Stimulated activated CD8-positive, alpha-beta memory T cell treated with anti-CD3 and anti-CD28 coated beads, Interleukin-12 subunit alpha, Interleukin-12 subunit beta, amount 100 ng/mL, for 4 hours (primary cell): Measurements from ENCODE around the gene CASP4.
"Not testable (repeated sequence)": the region's sequence is repeated elsewhere in the genome, so short reads cannot be mapped to it uniquely, and the experiment has no call there.

Experiments
- DNase-seq: peaks from one replicate; pipeline ENCODE4 v3.0.0-alpha.2; 2020; ENCODE audit warnings: low read depth

Gene CASP4

DNA sequence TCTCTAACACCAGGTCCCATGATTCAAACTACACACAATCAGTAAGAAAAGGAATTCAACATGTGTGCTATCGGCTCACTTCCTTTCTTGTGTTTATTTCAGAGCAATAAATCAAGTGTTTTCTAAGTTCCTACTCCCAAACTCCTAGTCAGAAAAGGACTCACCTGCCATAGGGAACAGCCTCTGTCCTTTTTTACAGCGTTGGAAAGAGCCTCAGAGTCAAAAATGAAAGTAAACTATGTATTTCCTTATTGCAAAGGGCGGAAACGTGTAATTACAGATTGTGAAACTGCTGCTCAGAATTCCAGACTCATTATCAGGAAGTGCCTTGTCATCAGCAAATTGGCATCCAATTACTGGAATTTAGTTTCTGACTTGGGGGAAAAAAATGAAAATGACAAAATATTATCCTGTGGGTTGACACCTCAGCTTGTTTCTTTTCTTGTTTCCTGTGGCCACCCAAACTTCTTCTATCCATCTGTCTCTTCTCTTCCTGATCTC lies at the start of gene CASP4:
TSS of gene CASP4 (minus strand) at position 220 of the 501 bp plus-strand sequence. CDS start at position 171, 49 bp downstream.
- DNase-seq: no peak

GRCh38 chr11:105007463-105007862 lies 39.1 kb upstream of the CASP4 start:
- no peak for DNase-seq

GRCh38 chr11:105005451-105005845 lies 37.1 kb upstream of the CASP4 start:
- DNase-seq: no peak

DNA sequence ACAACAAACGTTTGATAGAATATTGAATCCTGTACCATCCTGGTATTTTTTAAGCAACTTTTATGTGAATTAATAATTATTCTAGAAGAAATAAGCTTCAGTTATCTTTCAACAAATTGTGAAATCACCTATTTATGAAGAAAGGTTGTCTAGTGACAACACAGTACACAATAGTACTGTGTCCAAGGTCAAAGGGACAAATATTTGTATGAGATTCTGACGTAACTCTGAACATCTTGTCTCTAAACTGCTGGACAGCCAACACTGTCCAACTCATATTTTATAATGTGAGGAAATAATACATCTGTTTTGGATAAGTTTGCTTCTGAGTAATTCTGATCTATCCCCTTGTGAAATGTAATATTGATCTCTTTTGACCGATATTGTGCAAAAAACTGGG lies 35.6 kb upstream of the CASP4 start:
- DNase-seq: no peak

DNA sequence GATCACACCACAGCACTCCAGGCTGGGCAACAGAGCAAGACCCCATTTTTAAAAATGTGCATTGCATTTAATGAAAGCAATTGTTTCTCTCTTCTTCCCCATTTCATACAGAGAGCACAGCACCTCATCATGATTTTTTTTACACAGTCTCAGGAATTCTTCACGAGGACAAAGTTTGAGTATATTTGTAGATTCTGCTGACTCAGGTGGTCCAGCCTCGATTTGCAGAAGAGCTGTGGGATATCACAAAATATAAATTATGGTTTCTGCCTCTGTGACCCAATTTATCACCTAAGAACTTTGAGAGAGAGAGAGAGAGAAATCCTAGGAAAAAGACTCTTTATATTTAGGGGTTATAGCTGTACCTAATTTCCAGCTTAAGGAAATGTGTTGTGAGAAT lies 34.8 kb upstream of the CASP4 start:
- DNase-seq: no peak

DNA sequence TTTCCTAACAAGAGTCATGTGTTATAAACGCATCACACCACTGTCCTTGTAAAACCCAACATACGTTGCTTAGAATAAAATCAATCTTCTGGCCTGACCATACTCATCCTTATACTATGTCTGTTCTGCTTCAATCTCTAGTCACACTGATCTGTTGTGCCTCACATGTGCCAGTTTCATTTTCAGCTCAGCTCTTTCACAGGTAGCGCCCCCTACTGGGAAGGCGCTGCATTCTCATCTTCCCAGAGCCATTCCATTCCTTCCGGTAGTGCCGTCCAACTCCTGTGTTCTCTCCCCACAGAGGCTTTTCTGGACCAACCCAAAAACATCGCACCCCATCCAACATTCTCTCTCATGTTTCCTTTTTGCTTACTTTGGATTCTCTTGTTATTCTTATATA lies 32.4 kb upstream of the CASP4 start:
- peak; percentile 18 for DNase-seq

GRCh38 chr11:105000167-105000566 lies 31.8 kb upstream of the CASP4 start:
- no peak for DNase-seq

GRCh38 chr11:104999721-105000120 lies 31.3 kb upstream of the CASP4 start:
- DNase-seq: no peak

GRCh38 chr11:104997288-104997687 lies 28.9 kb upstream of the CASP4 start:
- DNase-seq: no peak

DNA sequence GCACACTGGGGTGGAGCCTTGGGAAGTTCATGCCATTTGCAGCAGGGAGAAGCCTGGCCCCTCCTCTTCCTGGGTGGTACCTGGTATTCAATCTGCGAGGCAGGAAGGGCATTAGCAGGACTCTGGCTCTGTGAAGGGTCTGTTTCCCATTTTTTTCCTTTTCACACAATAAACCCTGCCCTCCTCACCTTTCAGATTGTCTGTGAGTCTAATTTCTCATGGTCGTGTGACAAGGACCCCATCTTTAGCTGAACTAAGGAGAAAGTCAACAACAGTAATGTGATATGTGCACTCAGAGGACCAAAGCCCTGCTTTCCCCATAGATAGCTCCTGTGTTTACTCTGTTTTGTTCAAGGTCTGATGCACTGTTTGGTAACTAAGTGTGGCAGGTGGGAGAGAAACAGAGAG lies 26.6 kb upstream of the CASP4 start:
- no peak for DNase-seq

DNA sequence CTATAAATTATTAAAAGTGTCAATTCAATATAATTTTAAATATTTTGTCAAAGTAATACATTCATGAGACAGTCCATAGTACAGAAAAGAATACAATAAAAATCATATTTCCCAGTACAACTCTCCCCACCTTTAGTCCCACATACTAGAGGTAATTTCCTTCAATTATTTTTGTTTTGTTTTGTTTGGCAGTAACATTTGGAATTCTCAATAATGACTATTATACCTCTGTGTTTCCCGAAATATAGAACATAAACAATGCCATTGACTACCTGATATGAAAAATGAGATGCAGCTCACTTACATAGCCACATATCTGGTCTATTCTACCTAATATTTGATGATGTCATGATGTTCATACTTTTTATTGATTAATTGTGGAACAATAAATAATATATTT lies 24.4 kb upstream of the CASP4 start:
- DNase-seq: no peak

DNA sequence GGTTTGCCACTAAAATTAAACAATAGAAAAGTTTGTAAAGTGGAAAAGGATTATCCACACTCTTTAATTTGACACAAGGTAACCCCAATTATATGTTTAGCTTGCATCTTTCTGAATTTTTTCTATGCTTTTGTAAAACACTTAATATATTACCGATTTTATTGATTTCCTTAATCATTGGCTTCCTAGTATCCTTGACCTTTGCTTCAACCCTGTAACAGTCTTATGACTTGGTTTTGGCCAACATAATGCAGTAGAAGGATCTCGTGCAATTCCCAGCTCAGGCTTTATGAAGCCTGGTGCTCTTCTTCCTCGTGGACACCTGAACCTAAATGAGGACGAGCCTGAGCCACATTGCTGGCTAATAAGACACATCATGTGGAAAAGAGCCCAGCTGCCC lies 23.6 kb upstream of the CASP4 start:
- DNase-seq: no peak

DNA sequence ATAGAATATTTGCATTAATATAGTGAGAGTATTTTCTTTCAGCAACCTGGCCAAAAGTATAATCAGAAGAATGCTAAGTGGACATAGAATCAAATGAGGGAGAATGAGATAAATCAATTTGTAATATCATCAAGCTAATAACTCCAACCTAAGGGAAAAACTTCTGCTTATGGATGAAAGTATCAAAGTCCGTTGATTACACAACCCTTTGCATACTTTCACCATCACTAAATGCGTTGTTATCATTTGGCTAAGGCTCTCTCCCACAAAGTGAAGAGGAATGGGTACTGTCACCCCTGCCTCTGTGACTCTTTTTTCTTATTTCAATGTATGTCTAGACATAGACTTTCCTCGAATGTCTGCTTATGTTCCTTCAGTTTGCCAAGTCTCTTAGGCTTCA lies 16.4 kb upstream of the CASP4 start:
- DNase-seq: no peak

- no peak for DNase-seq
Observed at GRCh38 chr11:104979839-104980238, 11.5 kb upstream of the CASP4 start.

- no peak for DNase-seq
Observed at GRCh38 chr11:104973616-104974015, 5.2 kb upstream of the CASP4 start.

DNA sequence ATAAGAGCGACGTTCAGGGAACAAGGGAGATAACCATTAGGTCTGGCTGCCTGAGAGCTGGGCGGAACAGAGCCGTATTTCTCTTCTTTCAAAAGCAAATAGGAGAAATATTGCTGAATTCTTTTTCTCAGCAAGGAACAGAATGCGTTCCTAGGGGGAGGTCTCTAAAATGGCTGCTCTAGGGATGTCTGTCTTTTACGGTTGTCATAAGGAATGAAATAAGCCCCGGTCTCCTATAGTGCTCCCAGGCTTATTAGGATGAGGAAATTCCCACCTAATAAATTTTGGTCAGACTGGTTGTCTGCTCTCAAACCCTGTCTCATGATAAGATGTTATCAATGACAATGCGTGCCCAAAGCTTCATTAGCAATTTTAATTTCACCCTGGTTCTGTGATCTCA lies 4.5 kb upstream of the CASP4 start:
- DNase-seq: not testable (repeated sequence)

DNA sequence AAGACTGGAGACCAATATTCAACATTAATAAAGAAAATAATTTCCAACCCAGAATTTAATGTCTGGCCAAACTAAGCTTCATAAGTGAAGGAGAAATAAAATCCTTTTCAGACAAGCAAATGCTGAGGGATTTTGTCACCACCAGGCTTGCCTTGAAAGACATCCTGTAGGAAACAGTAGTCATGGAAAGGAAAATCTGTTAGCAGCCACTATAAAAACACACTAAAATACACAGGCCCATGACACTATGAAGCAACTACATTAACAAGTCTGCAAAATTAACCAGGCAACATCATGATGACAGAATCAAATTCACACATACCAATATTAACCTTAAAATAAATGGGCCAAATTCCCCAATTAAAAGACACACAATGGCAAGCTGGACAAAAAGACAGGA lies 2.4 kb upstream of the CASP4 start:
- no peak for DNase-seq

GRCh38 chr11:104968856-104969776 lies 742 bp upstream of the CASP4 start:
- DNase-seq: no peak

DNA sequence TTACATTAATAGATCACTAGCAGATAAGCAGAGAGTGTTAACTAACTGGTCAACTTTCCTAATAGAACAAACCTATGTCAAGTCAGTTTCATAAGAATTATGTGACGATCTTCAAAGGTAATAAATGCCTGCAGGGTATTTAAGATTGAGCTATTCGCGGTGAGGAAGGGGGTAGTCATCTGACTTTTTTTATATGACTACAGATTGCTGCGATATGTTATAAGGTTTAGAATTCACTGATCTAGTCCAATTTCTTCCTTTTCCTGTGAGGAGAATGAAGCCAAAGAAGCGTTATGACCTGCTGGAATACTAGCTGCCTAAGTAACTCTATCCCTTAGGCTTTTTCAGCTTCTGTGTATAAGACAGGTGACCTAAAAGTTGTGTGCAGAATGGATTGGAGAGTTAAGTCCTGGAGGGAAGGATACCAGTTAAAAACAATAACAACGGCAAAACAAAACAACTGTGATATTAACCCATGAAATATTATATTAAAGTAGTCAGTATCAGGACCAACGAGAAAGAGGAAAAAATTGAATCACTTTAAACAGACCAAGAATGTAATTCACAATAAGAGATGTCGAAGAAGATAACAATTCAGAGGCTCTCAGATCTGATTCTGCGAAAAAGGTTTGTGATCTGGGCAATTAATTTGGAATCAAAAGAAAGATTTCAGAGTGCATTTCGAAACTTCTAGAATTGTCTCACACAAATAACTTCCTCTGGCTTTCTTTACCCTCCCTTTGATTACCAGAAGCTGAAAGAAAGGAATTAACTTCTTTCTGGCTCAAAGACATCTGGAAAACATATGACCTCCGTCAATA lies 630 bp downstream of the CASP4 start:
- no peak for DNase-seq

DNA sequence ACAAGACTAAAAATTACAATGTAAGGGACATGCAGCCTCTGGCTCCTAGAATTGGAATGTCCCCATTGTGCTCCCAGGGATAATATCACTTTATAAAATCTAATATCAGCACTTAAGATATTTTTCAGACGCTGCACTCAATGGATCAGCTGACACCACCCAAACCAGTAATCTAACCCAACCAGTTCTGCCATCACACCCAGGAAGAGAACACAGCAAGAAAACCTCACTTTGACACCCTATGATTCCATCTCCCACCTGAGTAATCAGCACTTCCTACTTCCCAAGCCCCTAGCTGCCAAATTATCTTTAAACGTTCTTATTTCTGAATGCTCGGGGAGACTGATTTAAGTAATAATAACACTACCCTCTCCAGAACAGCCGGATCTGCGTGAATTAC lies 2.6 kb downstream of the CASP4 start:
- DNase-seq: no peak

- no peak for DNase-seq
Observed at GRCh38 chr11:104964247-104964646, 4.1 kb downstream of the CASP4 start.

GRCh38 chr11:104962852-104963251 lies 5.5 kb downstream of the CASP4 start:
- no peak for DNase-seq

DNA sequence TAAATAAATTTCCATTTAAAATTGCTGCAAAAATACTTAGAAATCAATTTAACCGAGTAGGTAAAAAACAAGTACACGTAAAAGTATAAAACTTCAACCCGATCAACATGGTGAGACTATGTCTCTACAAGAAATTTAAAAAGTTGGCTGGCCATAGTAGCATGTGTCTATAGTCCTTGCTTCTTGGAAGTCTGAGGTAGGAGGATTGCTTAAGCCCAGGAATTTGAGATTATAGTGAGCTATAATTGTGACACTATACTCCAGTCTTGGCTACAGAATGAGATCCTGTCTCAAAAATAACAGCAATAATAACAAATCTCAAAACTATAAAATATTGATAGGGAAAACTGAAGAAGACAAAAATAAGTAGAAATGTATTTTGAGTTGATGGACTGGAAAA lies 11.1 kb downstream of the CASP4 start:
- DNase-seq: no peak
